LNCaP clone FGC (cell line): ENCODE data around the gene BAAT.

ENCODE experiments used
- DNase-seq: peaks from one replicate; pipeline ENCODE4 v3.0.0-alpha.2; 2011; ENCODE audit warnings: low read depth
- H3K4me3 ChIP-seq: 2 replicates; pipeline ENCODE4 v1.5.1; 2011; ENCODE audit warnings: mild to moderate bottlenecking, low read depth, low read length, control low read depth
- TF ChIP-seq, protein P1 (sequence below): IDR thresholded peaks from 2 replicates; pipeline ENCODE4 v1.5.1; 2012; ENCODE audit warnings: mild to moderate bottlenecking; ENCODE audit not compliant: control insufficient read depth, insufficient read depth; ENCODE audit errors: extremely low read depth

Gene BAAT

DNA sequence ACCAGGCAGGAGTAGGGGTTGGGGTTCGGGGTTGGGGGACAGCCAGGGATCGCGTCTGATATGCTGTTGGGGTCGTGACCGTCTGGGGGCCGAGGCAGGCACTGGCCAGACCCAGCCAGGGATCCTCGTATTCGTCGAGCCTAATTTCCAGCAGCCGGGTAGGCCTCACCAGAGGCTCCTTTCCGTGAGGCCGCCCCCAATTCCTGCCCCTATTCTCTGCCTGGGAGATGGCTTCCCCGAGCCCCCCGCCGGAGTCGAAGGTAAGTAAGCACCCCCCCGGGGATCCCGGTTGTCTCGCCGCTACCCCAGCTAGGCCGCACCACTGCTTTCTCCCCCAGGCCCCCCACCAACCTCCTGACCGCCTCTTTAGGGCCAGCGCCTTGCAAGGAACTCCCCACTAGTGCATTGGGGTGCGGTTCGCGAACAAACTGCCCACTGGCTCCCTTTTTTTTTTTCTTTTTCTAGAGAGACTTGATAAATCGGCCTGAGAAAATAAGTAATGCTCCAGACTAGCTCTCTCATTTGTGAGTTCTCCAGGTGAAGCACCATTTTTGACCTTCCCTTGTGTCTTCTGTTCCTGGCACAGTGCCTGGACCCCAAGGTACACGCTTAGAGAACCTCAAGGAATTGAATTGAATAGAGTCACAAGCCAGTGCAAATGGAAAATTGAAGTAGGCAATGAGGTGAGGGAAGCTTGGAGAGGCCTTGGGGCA, 14.3 kb upstream of the BAAT start:
- DNase-seq = no peak
- H3K4me3 ChIP-seq = peak overlapping the region; percentile 57
- TF ChIP-seq, protein P1, sequence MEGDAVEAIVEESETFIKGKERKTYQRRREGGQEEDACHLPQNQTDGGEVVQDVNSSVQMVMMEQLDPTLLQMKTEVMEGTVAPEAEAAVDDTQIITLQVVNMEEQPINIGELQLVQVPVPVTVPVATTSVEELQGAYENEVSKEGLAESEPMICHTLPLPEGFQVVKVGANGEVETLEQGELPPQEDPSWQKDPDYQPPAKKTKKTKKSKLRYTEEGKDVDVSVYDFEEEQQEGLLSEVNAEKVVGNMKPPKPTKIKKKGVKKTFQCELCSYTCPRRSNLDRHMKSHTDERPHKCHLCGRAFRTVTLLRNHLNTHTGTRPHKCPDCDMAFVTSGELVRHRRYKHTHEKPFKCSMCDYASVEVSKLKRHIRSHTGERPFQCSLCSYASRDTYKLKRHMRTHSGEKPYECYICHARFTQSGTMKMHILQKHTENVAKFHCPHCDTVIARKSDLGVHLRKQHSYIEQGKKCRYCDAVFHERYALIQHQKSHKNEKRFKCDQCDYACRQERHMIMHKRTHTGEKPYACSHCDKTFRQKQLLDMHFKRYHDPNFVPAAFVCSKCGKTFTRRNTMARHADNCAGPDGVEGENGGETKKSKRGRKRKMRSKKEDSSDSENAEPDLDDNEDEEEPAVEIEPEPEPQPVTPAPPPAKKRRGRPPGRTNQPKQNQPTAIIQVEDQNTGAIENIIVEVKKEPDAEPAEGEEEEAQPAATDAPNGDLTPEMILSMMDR = no peak

DNA sequence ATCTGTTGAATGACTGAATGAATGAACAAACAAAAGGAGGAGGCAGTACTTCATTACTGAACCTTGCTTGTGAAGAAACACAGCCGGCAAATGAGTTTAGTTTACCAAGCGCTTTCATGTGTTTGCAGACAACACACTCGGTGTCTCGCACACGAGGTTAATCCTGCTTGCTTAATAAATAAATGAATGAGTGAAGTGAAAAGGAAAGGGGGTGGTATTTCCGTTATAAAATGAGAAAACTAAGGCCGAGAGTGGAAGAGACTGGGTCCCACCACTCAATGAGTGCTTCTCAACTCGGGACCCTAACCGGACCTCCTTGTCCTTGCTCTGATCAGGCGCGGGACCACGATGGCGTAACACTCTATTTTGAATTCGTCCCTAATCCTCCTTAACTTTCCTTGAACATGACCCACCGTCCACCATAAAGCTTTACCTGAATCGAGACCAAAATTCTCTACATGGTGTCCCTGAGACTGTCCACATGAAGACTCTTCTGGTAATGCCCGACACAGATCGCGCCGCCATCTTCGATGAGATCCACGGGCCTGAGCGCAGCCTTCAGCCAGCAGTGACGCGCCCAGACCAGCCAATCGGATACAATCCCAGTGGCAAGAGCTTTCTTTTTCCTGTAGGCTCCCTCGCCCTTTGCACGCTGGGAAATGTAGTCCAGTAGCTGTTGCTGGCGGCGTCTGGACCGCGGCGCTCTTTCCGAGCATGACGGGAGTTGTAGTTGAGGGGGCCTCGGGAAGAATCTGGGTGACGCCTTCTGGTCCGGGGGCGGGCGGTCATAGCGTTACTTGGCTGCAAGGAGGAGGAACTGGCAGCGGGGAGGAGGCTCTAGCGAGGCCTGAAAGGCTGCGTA, 13.5 kb upstream of the BAAT start, which contains the start of the genes MRPL50 and ZNF189:
Gene MRPL50 (minus strand): TSS at position 551 of the 862 bp plus-strand sequence. CDS start 26 bp downstream, at position 525.
Gene ZNF189 (plus strand): TSS at position 784 of the 862 bp plus-strand sequence. CDS start 306 bp downstream, outside the sequence.
- TF ChIP-seq, protein P1 = no peak
- DNase-seq = peak; percentile 98
- peak within 1 kb of the TSS; percentile 57 for H3K4me3 ChIP-seq

DNA sequence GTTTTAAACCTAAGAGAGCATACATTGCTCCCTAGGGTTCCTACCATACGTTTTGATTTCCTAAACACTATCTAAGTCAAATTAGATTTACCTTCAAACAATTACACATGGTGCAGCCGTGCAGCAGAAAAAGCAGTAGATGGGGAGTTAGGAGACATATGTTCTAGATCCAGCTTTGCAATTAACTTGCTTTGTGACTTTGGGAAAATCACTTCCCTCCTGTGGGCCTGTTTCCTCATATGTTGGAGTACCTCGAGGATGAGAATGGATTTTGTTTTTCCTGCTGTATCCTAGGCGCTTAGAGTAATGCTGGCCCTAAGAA, 12.9 kb upstream of the BAAT start:
- DNase-seq = no peak
- TF ChIP-seq, protein P1 = no peak
- peak overlapping the region; percentile 57 for H3K4me3 ChIP-seq

DNA sequence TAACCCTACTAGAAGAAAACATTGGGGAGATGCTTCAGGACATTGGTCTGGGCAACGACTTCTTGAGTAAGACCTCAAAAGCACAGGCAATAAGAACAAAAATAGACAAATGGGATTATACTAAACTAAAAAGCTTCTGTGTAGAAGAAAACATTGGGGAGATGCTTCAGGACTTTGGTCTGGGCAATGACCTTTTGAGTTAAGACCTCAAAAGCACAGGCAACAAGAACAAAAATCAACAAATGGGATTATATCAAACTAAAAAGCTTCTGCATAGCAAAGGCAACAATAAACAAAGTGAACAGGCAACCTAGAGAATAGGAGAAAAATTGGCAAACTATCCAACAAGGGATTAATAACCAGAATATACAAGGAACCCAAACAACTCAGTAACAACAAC, 9.9 kb upstream of the BAAT start:
- DNase-seq = no peak
- H3K4me3 ChIP-seq = no peak overlapping the region
- TF ChIP-seq, protein P1 = no peak

DNA sequence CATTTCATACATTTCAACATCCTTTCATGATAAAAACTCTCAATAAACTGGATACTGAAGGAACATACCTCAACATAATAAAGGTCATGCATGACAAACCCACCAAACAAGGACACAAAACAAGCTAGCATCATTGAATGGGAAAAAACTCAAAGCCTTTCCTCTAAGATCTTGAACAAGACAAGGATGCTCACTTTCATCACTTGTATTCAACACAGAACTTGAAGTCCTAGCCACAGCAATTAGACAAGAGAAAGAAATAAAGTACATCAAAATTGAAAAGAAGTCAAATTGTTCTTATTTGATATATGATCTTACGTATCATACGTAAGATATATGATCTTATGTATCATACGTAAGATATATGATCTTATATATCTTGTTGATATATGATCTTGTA, 8.3 kb upstream of the BAAT start:
- H3K4me3 ChIP-seq = no peak overlapping the region
- no peak for DNase-seq
- TF ChIP-seq, protein P1 = no peak

DNA sequence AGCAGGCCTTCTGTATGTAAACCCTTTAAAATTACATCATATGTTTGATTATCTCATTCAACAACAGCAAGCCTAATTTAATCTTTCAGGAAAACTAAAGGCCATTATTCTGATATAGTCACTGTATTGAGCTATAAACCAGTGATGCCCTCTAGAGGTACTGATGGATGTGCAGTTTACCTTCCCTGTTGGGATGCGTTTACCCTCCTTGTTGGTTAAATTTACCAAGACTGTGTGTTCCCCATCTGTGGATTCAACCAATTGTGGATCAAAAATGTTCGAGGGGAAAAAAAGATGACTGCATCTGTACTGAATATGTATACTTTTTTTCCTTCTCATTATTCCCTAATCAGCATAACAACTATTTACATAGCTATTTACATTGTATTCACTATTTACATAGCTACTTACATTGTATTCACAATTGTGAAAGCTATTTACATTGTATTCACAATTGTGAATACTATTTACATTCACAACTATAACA, 3.7 kb upstream of the BAAT start:
- peak; percentile 49 for DNase-seq
- TF ChIP-seq, protein P1 = peak; percentile 78
- no peak overlapping the region for H3K4me3 ChIP-seq
